GM23248 (cell line): Measurements from ENCODE around the gene PLPPR2. TPM values are rescaled to one million over a fixed set of nuclear protein-coding genes. Genes with fewer than 3 reads are reported as not detected.

ENCODE experiments used
- DNase-seq: peaks from one replicate; pipeline ENCODE4 v3.0.0-alpha.2; 2015
- H2AFZ ChIP-seq: fragments of 200-600 bp; sonication (generic); 2 replicates; pipeline ENCODE4 v1.6.1; 2016; ENCODE audit warnings: antibody characterized with exemption
- H3F3A ChIP-seq: fragments of 200-600 bp; sonication (generic); 2 replicates; pipeline ENCODE4 v1.6.1; 2016; ENCODE audit warnings: mild to moderate bottlenecking, antibody characterized with exemption, mixed run types; ENCODE audit not compliant: insufficient read depth
- H3K27ac ChIP-seq: fragments of 200-600 bp; sonication (generic); 2 replicates; pipeline ENCODE4 v1.5.1; 2016; ENCODE audit warnings: mild to moderate bottlenecking
- H3K27me3 ChIP-seq: fragments of 200-600 bp; sonication (generic); replicated peaks from 2 replicates; pipeline ENCODE4 v1.6.1; 2016; ENCODE audit warnings: mild to moderate bottlenecking; ENCODE audit not compliant: insufficient read depth
- H3K36me3 ChIP-seq: fragments of 200-600 bp; sonication (generic); 2 replicates; pipeline ENCODE4 v1.6.1; 2016; ENCODE audit warnings: low read depth, mild to moderate bottlenecking
- H3K4me1 ChIP-seq: fragments of 200-600 bp; sonication (generic); 2 replicates; pipeline ENCODE4 v1.6.1; 2016; ENCODE audit warnings: mild to moderate bottlenecking; ENCODE audit not compliant: insufficient read depth
- H3K4me2 ChIP-seq: fragments of 200-600 bp; sonication (generic); one replicate; pipeline ENCODE4 v1.6.1; 2016; ENCODE audit warnings: mild to moderate bottlenecking; ENCODE audit not compliant: unreplicated experiment
- H3K4me3 ChIP-seq: fragments of 200-600 bp; sonication (generic); 2 replicates; pipeline ENCODE4 v1.5.1; 2016; ENCODE audit warnings: mild to moderate bottlenecking
- H3K79me2 ChIP-seq: fragments of 200-600 bp; sonication (generic); 2 replicates; pipeline ENCODE4 v1.6.1; 2016; ENCODE audit warnings: mild to moderate bottlenecking; ENCODE audit not compliant: insufficient read depth
- H3K9ac ChIP-seq: fragments of 200-600 bp; sonication (generic); 2 replicates; pipeline ENCODE4 v1.6.1; 2016; ENCODE audit warnings: mild to moderate bottlenecking
- H3K9me2 ChIP-seq: fragments of 200-600 bp; sonication (generic); 2 replicates; pipeline ENCODE4 v1.6.1; 2016; ENCODE audit warnings: mixed run types, mild to moderate bottlenecking, moderate library complexity; ENCODE audit not compliant: insufficient read depth
- H3K9me3 ChIP-seq: fragments of 200-600 bp; sonication (generic); one replicate; pipeline ENCODE4 v1.6.1; 2017; ENCODE audit warnings: low read depth
- H4K20me1 ChIP-seq: fragments of 200-600 bp; sonication (generic); 2 replicates; pipeline ENCODE4 v1.6.0; 2016; ENCODE audit not compliant: insufficient read depth
- EZH2 ChIP-seq: fragments of 200-600 bp; sonication (generic); IDR thresholded peaks from 2 replicates; pipeline ENCODE4 v1.6.1; 2018; ENCODE audit warnings: antibody characterized with exemption, mild to moderate bottlenecking; ENCODE audit not compliant: insufficient read depth, poor library complexity, severe bottlenecking
- EZH2phosphoT487 ChIP-seq: fragments of 200-600 bp; sonication (generic); IDR thresholded peaks from 2 replicates; pipeline ENCODE4 v1.6.1; 2018; ENCODE audit warnings: antibody characterized with exemption, moderate library complexity, mild to moderate bottlenecking, low read depth; ENCODE audit not compliant: insufficient read depth
- WGBS, 2 experiments: methylation state at CpG; one replicate each; pipeline ENCODE4 v1.1.6; 2015 to 2017; ENCODE audit warnings: low lambda C conversion rate in 2 of 2, low coverage in 1 of 2; ENCODE audit errors: missing lambda C conversion rate in 2 of 2; 5-methylcytosine and 5-hydroxymethylcytosine counted together
- in situ Hi-C: fragments of 300-500 bp; cut with MboI; formaldehyde crosslinking; loops from 2 replicates; pipeline ENCODE4 v1.15.0; 2020
- polyA plus RNA-seq: library from polyadenylated mRNA; unstranded; fragments of >200 nt; fragmentation: Nextera tagmentation; extraction: Ambion mirVana; gene quantifications from 2 replicates; pipeline ENCODE4 v1.2.1, GENCODE V29; 2016
- total RNA-seq: library from RNA; depleted of rRNA; stranded (reverse); fragments of >200 nt; shearing (Covaris generic); gene quantifications from 2 replicates; pipeline ENCODE4 v1.2.3, GENCODE V29; 2014

Gene PLPPR2
- total and polyA plus RNA-seq, 2 experiments from 2014 or later = 39.7 to 52.0 TPM

- no peaks in the 10 kb centered on the region for H3K9me2 ChIP-seq
- no peak overlapping the region for H3K27ac ChIP-seq
- peak overlapping the region; percentile 76 for H3K9ac ChIP-seq
- 67 to 71% methylated on average over 6 of the region's 6 CpGs for WGBS, 2 experiments
- peak overlapping the region; percentile 92 for H3K4me2 ChIP-seq
- peaks cover 16% of the 10 kb centered on the region for H3K79me2 ChIP-seq
- in situ Hi-C loops = no loop called here
- H3K4me1 ChIP-seq = 0 out of 2 replicates have a peak, but pooled peaks cover 3% of the 10 kb centered on the region
- H3K27me3 ChIP-seq = no peaks in the 10 kb centered on the region
- no peak for TF ChIP-seq EZH2
- no peak for TF ChIP-seq EZH2phosphoT487
- H2AFZ ChIP-seq = no peak overlapping the region
- DNase-seq = no peak
- H3K9me3 ChIP-seq = no peaks in the 10 kb centered on the region
- H4K20me1 ChIP-seq = no peaks in the 10 kb centered on the region
- H3K4me3 ChIP-seq = peak overlapping the region; percentile 82
- H3F3A ChIP-seq = no peaks in the 10 kb centered on the region
- no peaks in the 10 kb centered on the region for H3K36me3 ChIP-seq
Measured at GRCh38 chr19:11356074-11356397, 804 bp downstream of the PLPPR2 start.

GRCh38 chr19:11356676-11357550 is 1.7 kb downstream of the PLPPR2 start:
- Histone ChIP-seq H3K4me3 (no peak overlapping the region; the same call in 1 of the 2 replicates), H3K9ac (no peak overlapping the region), H4K20me1 (no peaks in the 10 kb centered on the region), H3K4me2 (no peak overlapping the region), H3K4me1 (0 out of 2 replicates have a peak, but pooled peaks cover 3% of the 10 kb centered on the region), H3K9me3 (no peaks in the 10 kb centered on the region), H2AFZ (no peak overlapping the region), H3F3A (no peaks in the 10 kb centered on the region), H3K36me3 (no peaks in the 10 kb centered on the region), H3K27me3 (no peaks in the 10 kb centered on the region), H3K27ac (no peak overlapping the region), H3K9me2 (no peaks in the 10 kb centered on the region), H3K79me2 (peaks cover 16% of the 10 kb centered on the region)
- in situ Hi-C loops = no loop called here
- DNase-seq = no peak
- no peak for TF ChIP-seq EZH2
- WGBS, 2 experiments = 84 to 96% methylated on average over 9 to 11 of the region's 11 CpGs

GRCh38 chr19:11359421-11359820 is 4.2 kb downstream of the PLPPR2 start:
- Histone ChIP-seq H4K20me1 (no peaks in the 10 kb centered on the region), H3K4me2 (no peak overlapping the region), H3F3A (no peaks in the 10 kb centered on the region), H3K4me1 (0 out of 2 replicates have a peak, but pooled peaks cover 3% of the 10 kb centered on the region), H3K27me3 (no peaks in the 10 kb centered on the region), H3K9me2 (no peaks in the 10 kb centered on the region), H2AFZ (no peak overlapping the region), H3K9ac (no peak overlapping the region), H3K36me3 (no peaks in the 10 kb centered on the region), H3K27ac (no peak overlapping the region), H3K79me2 (peaks cover 16% of the 10 kb centered on the region), H3K4me3 (no peak overlapping the region), H3K9me3 (no peaks in the 10 kb centered on the region)
- in situ Hi-C loops = no loop called here
- no peak for TF ChIP-seq EZH2
- TF ChIP-seq EZH2phosphoT487 = no peak
- DNase-seq = no peak
- 85 to 88% methylated on average over 11 of the region's 11 CpGs for WGBS, 2 experiments

- H3K9ac ChIP-seq = no peak overlapping the region
- H3K9me3 ChIP-seq = no peaks in the 10 kb centered on the region
- H4K20me1 ChIP-seq = no peaks in the 10 kb centered on the region
- H3K27ac ChIP-seq = no peak overlapping the region
- in situ Hi-C loops = no loop called here
- no peaks in the 10 kb centered on the region for H3F3A ChIP-seq
- TF ChIP-seq EZH2phosphoT487 (no peak), EZH2 (no peak)
- no peaks in the 10 kb centered on the region for H3K36me3 ChIP-seq
- no peaks in the 10 kb centered on the region for H3K27me3 ChIP-seq
- WGBS, 2 experiments = 81 to 85% methylated on average over 34 to 43 of the region's 43 CpGs
- 0 out of 2 replicates have a peak, but pooled peaks cover 3% of the 10 kb centered on the region for H3K4me1 ChIP-seq
- H3K4me3 ChIP-seq = no peak overlapping the region
- H2AFZ ChIP-seq = no peak overlapping the region
- H3K9me2 ChIP-seq = no peaks in the 10 kb centered on the region
- no peak overlapping the region for H3K4me2 ChIP-seq
- peaks cover 9% of the 10 kb centered on the region for H3K79me2 ChIP-seq
- no peak for DNase-seq
Measured at GRCh38 chr19:11361037-11361770, 6.0 kb downstream of the PLPPR2 start.
